ENCODE data around the gene MAP7D1.

- TF ChIP-seq CTCF (IDR thresholded peaks at IDR 0.05; ENCODE audit: insufficient read depth, low read length, poor library complexity, severe bottlenecking): no peak
- TF ChIP-seq EZH2phosphoT487 (conservative IDR thresholded peaks at IDR 0.05; ENCODE audit: low read length): no peak
These were observed 21.9 kb upstream of the MAP7D1 start for GRCh38 chr1:36134031-36134430.

Measured in SU-DHL-6 (cell line).